Regular cardiac myocyte (primary cell): ENCODE results near the gene C4B. TPM values are rescaled to one million over a fixed set of nuclear protein-coding genes. Genes with fewer than 3 reads are reported as not detected.

Source experiments
- total RNA-seq: library from RNA; depleted of rRNA; stranded (reverse); fragments of >200 nt; gene quantifications from 2 replicates; pipeline ENCODE4 v1.2.3, GENCODE V29; 2014

Gene C4B
- total RNA-seq = 1.9 and 4.5 TPM in 2 replicates

GRCh38 chr6:32014547-32014946 lies at the start of gene C4B:
C4B (plus strand) TSS chr6:32014795; CDS start chr6:32014846, 51 bp downstream.

GRCh38 chr6:31971993-31972708 lies 42.4 kb upstream of the C4B start, which contains the start of gene DXO:
DXO (minus strand) TSS chr6:31972138; CDS start chr6:31971675, 463 bp downstream.

GRCh38 chr6:31981744-31982143 lies 32.9 kb upstream of the C4B start, which contains the start of gene C4A:
C4A (plus strand) TSS chr6:31982057; CDS start chr6:31982108, 51 bp downstream.

GRCh38 chr6:32037598-32038524 lies 23.3 kb downstream of the C4B start, which contains the start of gene CYP21A2:
CYP21A2 (plus strand) TSS chr6:32038415; CDS start chr6:32038423, 8 bp downstream.

Other genes starting within 250 kb of the C4B start
- gene VWA7, start 237.5 kb upstream of the C4B start, total RNA-seq = under 0.01 TPM in 1 of 2 replicates, not detected in the other
- 32.4 and 91.3 TPM in 2 replicates for gene VARS1, start 219.0 kb upstream of the C4B start, total RNA-seq
- gene LSM2, start 207.8 kb upstream of the C4B start, total RNA-seq = 18.0 and 46.2 TPM in 2 replicates
- 1.3 and 2.8 TPM in 2 replicates for gene HSPA1L, start 199.5 kb upstream of the C4B start, total RNA-seq
- gene HSPA1A, start 199.3 kb upstream of the C4B start, total RNA-seq = 87.9 and 192 TPM in 2 replicates
- gene HSPA1B, start 187.1 kb upstream of the C4B start, total RNA-seq = 119 and 235 TPM in 2 replicates
- 51.4 and 93.9 TPM in 2 replicates for gene NEU1, start 152.0 kb upstream of the C4B start, total RNA-seq
- gene SLC44A4, start 135.8 kb upstream of the C4B start, total RNA-seq = not detected in 2 replicates
- gene EHMT2, start 117.1 kb upstream of the C4B start, total RNA-seq = 50.2 and 55.2 TPM in 2 replicates
- 4.2 and 4.6 TPM in 2 replicates for gene ZBTB12, start 112.7 kb upstream of the C4B start, total RNA-seq
- gene C2, start 87.1 kb upstream of the C4B start, total RNA-seq = 0.38 and 6.8 TPM in 2 replicates
- 5.8 and 65.1 TPM in 2 replicates for gene CFB, start 68.7 kb upstream of the C4B start, total RNA-seq
- 79.5 and 180 TPM in 2 replicates for gene NELFE, start 55.8 kb upstream of the C4B start, total RNA-seq
- gene SKIC2, start 55.6 kb upstream of the C4B start, total RNA-seq = 70.5 and 74.2 TPM in 2 replicates
- 11.9 and 14.7 TPM in 2 replicates for gene DXO, start 42.7 kb upstream of the C4B start, total RNA-seq
- 1.2 and 5.1 TPM in 2 replicates for gene C4A, start 32.7 kb upstream of the C4B start, total RNA-seq
- 0.19 TPM in 1 of 2 replicates, not detected in the other for gene CYP21A2, start 23.6 kb downstream of the C4B start, total RNA-seq
- 3.6 and 10.4 TPM in 2 replicates for gene TNXB, start 94.5 kb downstream of the C4B start, total RNA-seq
- 6.7 and 14.9 TPM in 2 replicates for gene ATF6B, start 113.5 kb downstream of the C4B start, total RNA-seq
- gene FKBPL, start 115.5 kb downstream of the C4B start, total RNA-seq = 5.0 and 5.9 TPM in 2 replicates
- 0.28 TPM in 1 of 2 replicates, not detected in the other for gene PRRT1, start 137.1 kb downstream of the C4B start, total RNA-seq
- 10.2 and 49.3 TPM in 2 replicates for gene PPT2, start 139.3 kb downstream of the C4B start, total RNA-seq
- 0.58 and 1.4 TPM in 2 replicates for gene EGFL8, start 149.8 kb downstream of the C4B start, total RNA-seq
- gene AGPAT1, start 161.3 kb downstream of the C4B start, total RNA-seq = 17.8 and 20.3 TPM in 2 replicates
- gene RNF5, start 163.6 kb downstream of the C4B start, total RNA-seq = 35.5 and 41.0 TPM in 2 replicates
- gene AGER, start 169.5 kb downstream of the C4B start, total RNA-seq = 0.56 and 0.58 TPM in 2 replicates
- 28.8 and 35.5 TPM in 2 replicates for gene PBX2, start 175.4 kb downstream of the C4B start, total RNA-seq
- gene GPSM3, start 177.8 kb downstream of the C4B start, total RNA-seq = 1.5 and 1.7 TPM in 2 replicates
- 0.85 and 1.5 TPM in 2 replicates for gene NOTCH4, start 209.3 kb downstream of the C4B start, total RNA-seq